HEK293T (cell line): ENCODE results near the gene GAREM1.

Experiments
- CTCF ChIA-PET: fragments of 350-600 bp; formaldehyde crosslinking; extraction: SDS; loops from one replicate; lab custom pipeline; 2021; ENCODE audit warnings: antibody characterized with exemption, inconsistent platforms; lab: Yijun Ruan, JAX
- POLR2A ChIA-PET: fragments of 350-600 bp; formaldehyde crosslinking; extraction: SDS; loops from one replicate; lab custom pipeline; 2020; ENCODE audit warnings: antibody characterized with exemption, inconsistent platforms; lab: Yijun Ruan, JAX
- DNase-seq: peaks from one replicate; pipeline ENCODE4 v3.0.0; 2012; ENCODE audit warnings: mixed read lengths; ENCODE audit errors: extremely low spot score
- ARNT ChIP-seq: fragments of 450-650 bp; IDR thresholded peaks from 2 replicates; pipeline ENCODE4 v1.6.1; 2017; ENCODE audit warnings: mild to moderate bottlenecking
- BHLHE40 ChIP-seq: fragments of 450-650 bp; IDR thresholded peaks from 2 replicates; pipeline ENCODE4 v1.6.1; 2016; ENCODE audit warnings: mild to moderate bottlenecking, moderate library complexity, borderline replicate concordance
- CTBP1 ChIP-seq: fragments of 450-650 bp; IDR thresholded peaks from 2 replicates; pipeline ENCODE4 v1.6.1; 2016; ENCODE audit warnings: borderline replicate concordance
- ELF4 ChIP-seq: fragments of 450-650 bp; IDR thresholded peaks from 2 replicates; pipeline ENCODE4 v1.6.1; 2017; ENCODE audit warnings: antibody characterized with exemption
- FOXA1 ChIP-seq: fragments of 450-650 bp; IDR thresholded peaks from 2 replicates; pipeline ENCODE4 v1.6.1; 2016; ENCODE audit warnings: mild to moderate bottlenecking
- FOXK2 ChIP-seq: fragments of 450-650 bp; IDR thresholded peaks from 2 replicates; pipeline ENCODE4 v1.6.1; 2016; ENCODE audit warnings: mild to moderate bottlenecking
- FOXM1 ChIP-seq: fragments of 450-650 bp; IDR thresholded peaks from 2 replicates; pipeline ENCODE4 v1.6.1; 2017; ENCODE audit warnings: mild to moderate bottlenecking, borderline replicate concordance
- HDGF ChIP-seq: fragments of 450-650 bp; IDR thresholded peaks from 2 replicates; pipeline ENCODE4 v1.6.1; 2017; ENCODE audit warnings: antibody characterized with exemption, borderline replicate concordance
- L3MBTL2 ChIP-seq: fragments of 450-650 bp; conservative IDR thresholded peaks from 2 replicates; pipeline ENCODE4 v1.6.1; 2016; ENCODE audit warnings: mild to moderate bottlenecking
- LEF1 ChIP-seq: fragments of 450-650 bp; IDR thresholded peaks from 2 replicates; pipeline ENCODE4 v1.6.1; 2017; ENCODE audit warnings: mild to moderate bottlenecking, borderline replicate concordance
- NFRKB ChIP-seq: fragments of 450-650 bp; IDR thresholded peaks from 2 replicates; pipeline ENCODE4 v1.6.1; 2016; ENCODE audit warnings: mild to moderate bottlenecking, moderate library complexity
- SP1 ChIP-seq: fragments of 450-650 bp; IDR thresholded peaks from 2 replicates; pipeline ENCODE4 v1.6.1; 2017
- SUZ12 ChIP-seq: fragments of 450-650 bp; IDR thresholded peaks from 2 replicates; pipeline ENCODE4 v1.6.1; 2016; ENCODE audit warnings: mild to moderate bottlenecking
- TARDBP ChIP-seq: fragments of 450-650 bp; IDR thresholded peaks from 2 replicates; pipeline ENCODE4 v1.6.1; 2016
- ZNF384 ChIP-seq: fragments of 450-650 bp; IDR thresholded peaks from 2 replicates; pipeline ENCODE4 v1.6.1; 2016
- TF ChIP-seq, protein P1 (sequence below): fragments of 450-650 bp; IDR thresholded peaks from 2 replicates; pipeline ENCODE4 v1.6.1; 2016

The GAREM1 gene

DNA sequence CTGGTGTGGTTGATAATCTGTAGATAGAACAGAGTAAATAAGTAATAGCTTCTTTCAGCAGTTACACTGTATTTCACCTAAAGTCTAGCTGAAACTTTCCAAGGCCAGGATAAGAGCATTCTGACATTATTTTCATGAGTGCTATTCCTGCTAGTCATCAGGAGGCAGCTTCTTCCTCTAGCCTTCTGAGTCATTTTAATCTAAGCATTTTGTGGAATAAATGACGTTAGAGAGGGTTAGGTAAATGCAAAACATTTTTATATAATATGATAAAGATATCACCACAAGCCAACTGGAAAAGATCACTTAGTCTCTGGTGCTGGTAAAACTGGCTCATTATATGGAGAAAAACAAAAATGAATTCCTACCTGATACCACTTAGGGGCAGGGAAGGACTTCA lies 142.3 kb downstream of the GAREM1 start:
- CTCF ChIA-PET = interaction anchor here (1.5 kb wide), 1 partner anchor 142 kb away, joined by 3 read pairs; the partner anchor contains the start of gene GAREM1

DNA sequence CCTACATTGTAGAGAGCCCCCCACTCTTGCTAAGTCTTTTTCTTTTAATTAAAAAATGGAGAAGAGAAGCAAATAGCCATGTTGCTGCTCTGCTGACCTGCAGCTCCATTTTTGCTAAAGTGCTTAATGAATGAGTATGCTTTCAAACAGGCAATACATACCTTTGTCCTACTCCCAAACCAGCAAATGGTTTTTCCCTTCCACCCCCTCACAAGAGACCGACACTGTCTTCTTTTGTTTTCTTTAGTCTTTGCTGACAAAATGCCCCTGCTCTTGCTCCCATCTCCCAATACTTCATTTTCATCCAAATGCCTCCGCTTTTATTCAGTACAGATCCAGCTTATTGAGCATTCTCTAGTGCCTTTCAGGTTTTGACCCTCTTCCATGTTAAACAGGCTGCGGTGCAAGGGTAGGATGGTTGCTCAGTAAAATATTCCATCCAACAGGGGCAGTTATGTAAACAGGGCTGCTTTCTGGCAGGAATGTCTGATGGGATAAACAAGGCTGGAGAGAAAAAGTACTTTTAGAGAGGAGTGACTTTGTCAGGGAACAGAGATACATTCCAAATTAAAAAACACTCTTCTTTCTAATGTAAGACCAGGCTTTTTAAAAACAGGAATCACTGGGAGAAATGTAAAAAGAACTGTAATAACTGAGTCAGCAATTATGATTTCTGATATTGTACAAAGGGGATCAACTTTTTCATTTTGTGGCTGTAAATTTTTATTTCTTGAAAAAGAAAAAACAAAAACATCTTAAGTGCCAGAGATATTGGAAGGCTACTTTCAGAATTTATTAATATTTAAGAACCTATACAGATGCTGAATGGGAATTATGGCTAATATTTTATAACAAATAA lies 144.0 kb downstream of the GAREM1 start:
- ChIA-PET POLR2A (no interaction called here), CTCF (interaction anchor here (0.6 to 1.5 kb wide), 3 partner anchors 10 to 144 kb away, joined by 3 read pairs; partner anchors contain the start of gene GAREM1)
- DNase-seq = no peak
- TF ChIP-seq ARNT (no peak), NFRKB (no peak), BHLHE40 (no peak), SUZ12 (no peak), CTBP1 (no peak), TARDBP (no peak), FOXM1 (no peak), HDGF (no peak), FOXK2 (no peak)

More for the DNA sequence above, 142.3 kb downstream of the GAREM1 start:
- no peak for DNase-seq
- TF ChIP-seq NFRKB (no peak), TARDBP (no peak), BHLHE40 (no peak), ELF4 (no peak)
- POLR2A ChIA-PET = no interaction called here

DNA sequence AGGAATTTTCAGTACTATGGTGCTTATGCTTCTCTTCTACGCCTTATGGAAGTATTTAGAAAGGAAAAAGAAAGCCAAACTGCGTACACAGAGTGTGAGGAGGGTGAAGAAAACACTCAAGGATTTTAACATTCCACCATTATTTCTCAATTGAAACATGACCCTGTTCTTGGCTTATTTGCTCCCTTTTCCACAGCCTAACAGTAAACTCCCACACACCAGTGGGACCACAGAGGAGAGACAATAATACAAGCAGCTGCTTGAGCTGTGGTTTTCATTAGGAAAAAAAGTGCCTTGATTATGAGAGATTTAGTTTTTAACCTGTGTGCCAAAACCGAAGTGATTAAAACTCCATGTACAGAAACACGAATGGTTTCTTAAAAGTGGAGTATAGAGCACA lies 146.5 kb downstream of the GAREM1 start:
- POLR2A ChIA-PET = no interaction called here
- CTCF ChIA-PET = no interaction called here
- DNase-seq = no peak
- TF ChIP-seq CTBP1 (no peak), FOXA1 (no peak), FOXK2 (no peak), FOXM1 (no peak), L3MBTL2 (no peak), SUZ12 (no peak), ZNF384 (no peak), BHLHE40 (no peak), SP1 (no peak), HDGF (no peak), TARDBP (no peak)
- TF ChIP-seq, protein P1, sequence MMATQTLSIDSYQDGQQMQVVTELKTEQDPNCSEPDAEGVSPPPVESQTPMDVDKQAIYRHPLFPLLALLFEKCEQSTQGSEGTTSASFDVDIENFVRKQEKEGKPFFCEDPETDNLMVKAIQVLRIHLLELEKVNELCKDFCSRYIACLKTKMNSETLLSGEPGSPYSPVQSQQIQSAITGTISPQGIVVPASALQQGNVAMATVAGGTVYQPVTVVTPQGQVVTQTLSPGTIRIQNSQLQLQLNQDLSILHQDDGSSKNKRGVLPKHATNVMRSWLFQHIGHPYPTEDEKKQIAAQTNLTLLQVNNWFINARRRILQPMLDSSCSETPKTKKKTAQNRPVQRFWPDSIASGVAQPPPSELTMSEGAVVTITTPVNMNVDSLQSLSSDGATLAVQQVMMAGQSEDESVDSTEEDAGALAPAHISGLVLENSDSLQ = no peak

DNA sequence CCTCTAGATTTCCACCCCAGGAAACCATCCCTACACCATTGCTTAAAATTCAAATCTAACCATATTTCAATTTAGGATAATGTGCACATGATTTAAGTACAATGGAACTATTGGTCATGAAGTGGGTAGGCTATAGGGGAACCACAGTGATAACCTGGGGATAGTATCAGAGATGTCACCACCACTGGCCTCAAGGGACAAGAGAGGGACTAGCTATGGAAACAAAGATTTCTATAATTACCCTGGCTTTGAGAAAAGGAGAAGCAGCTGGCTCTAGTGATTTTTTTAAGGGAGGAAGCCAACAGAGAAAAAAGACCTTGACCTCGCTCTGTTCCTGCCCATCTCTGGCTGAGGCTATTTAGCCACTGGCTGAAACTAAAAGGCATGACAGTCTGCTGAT lies 148.9 kb downstream of the GAREM1 start:
- ChIA-PET CTCF (interaction anchor here (0.6 kb wide), 1 partner anchor 228 kb away, joined by 3 read pairs; no protein-coding TSS in a partner anchor), POLR2A (no interaction called here)
- TF ChIP-seq ELF4 = no peak
- TF ChIP-seq NFRKB = no peak
- no peak for TF ChIP-seq BHLHE40
- TF ChIP-seq SP1 = no peak
- TF ChIP-seq ARNT = no peak
- no peak for TF ChIP-seq ZNF384
- DNase-seq = no peak

DNA sequence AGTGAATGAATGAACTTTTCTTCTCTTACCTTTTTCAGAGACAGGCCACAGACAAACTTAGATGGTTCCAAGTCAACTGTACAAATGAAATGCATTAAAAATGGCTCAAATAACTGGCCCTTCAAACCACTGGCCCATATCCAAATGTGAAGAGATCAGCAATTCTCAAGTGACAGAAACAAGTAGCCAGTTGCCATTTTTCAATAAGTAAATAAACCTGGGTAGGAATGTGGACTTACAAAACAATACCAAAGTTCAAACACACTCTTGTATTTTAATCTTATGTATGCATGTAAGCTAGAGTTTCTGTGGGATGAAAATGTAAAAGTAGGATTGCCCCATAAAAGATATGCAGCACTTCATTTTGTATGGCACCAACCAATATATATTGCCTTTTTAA lies 151.6 kb downstream of the GAREM1 start:
- ChIA-PET POLR2A (no interaction called here), CTCF (no interaction called here)
- TF ChIP-seq CTBP1 (no peak), L3MBTL2 (no peak), FOXK2 (no peak), FOXA1 (no peak)
- TF ChIP-seq, protein P1 = no peak
- no peak for DNase-seq

DNA sequence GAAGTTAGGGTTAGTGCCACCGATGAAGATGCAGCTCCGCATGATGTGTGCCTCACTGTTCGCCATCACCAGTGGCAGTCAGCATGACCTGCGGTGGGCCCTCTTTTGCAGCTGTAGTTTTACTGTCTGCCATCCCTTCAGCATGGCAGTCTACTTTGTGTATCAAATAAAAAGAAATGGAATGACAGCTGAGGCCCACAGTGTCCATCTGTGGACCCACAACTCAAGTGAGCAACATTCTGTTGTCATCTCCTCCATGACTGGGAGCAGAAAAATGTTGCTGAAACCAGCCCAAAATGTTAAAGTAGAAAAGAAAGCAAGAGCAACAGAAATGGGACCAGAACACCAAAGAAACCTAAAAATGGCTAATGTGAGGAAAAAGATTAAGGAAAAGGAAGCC lies 152.1 kb downstream of the GAREM1 start:
- TF ChIP-seq BHLHE40 (no peak), SP1 (no peak)
- CTCF ChIA-PET = interaction anchor here (1.3 kb wide), 1 partner anchor 152 kb away, joined by 3 read pairs; the partner anchor contains the start of gene GAREM1
- POLR2A ChIA-PET = no interaction called here
- no peak for DNase-seq

DNA sequence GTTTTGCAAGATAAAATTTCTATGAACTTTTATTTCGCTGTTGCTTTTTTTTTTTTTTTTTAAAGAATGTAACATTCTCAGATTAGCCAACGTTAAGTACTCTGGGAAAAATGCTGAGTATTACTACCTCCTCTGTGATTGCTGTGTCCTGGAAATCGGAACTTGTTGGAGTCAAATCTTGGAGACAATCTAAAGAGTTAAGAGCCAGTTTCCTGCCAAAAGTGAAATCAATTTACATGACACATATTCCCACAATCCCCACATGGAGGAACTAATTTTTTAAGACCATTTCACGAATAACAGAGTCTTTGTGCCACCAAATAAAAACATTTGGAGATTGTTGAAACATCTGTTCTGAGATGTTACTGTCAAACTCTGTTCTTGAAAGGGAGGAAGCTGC lies 153.0 kb downstream of the GAREM1 start:
- TF ChIP-seq BHLHE40 (no peak), FOXK2 (no peak), SUZ12 (no peak), L3MBTL2 (no peak), CTBP1 (no peak), ARNT (no peak), FOXA1 (no peak), HDGF (no peak), ZNF384 (no peak), LEF1 (no peak), NFRKB (no peak), TARDBP (no peak), ELF4 (no peak), SP1 (no peak), FOXM1 (no peak)
- TF ChIP-seq, protein P1 = no peak
- DNase-seq = no peak
- ChIA-PET POLR2A (interaction anchor here (1.1 kb wide), 1 partner anchor 153 kb away, joined by 3 read pairs; the partner anchor contains the start of gene GAREM1), CTCF (interaction anchor here (0.7 to 1.3 kb wide), 4 partner anchors 118 to 259 kb away, joined by 3 to 4 read pairs (median 4); partner anchors contain the start of gene GAREM1)
